HepG2 (cell line): ENCODE results near the gene NUDT22. TPM values are rescaled to one million over a fixed set of nuclear protein-coding genes. Genes with fewer than 3 reads are reported as not detected.

Experiments used
- ASH2L ChIP-seq: fragments of 300-600, 200-600 bp; sonication (generic); IDR thresholded peaks from 2 replicates; pipeline ENCODE4 v1.7.0; 2017; ENCODE audit warnings: low read depth, mild to moderate bottlenecking, moderate library complexity, mixed read lengths, low read length; ENCODE audit not compliant: insufficient read length
- CEBPZ ChIP-seq: IDR thresholded peaks from 2 replicates; pipeline ENCODE4 v1.6.1; 2012; ENCODE audit warnings: low read length, improper control_type of control experiment
- FLYWCH1 ChIP-seq: sonication (generic); formaldehyde crosslinking; IDR thresholded peaks from 2 replicates; pipeline ENCODE4 v1.8.1; 2023; ENCODE audit warnings: mild to moderate bottlenecking, missing genetic modification reagents
- HNRNPH1 ChIP-seq: fragments of 200-400 bp; formaldehyde crosslinking; optimal IDR thresholded peaks from 2 replicates; pipeline ENCODE3; 2017; ENCODE audit warnings: mild to moderate bottlenecking, low read depth, low read length
- IKZF5 ChIP-seq: IDR thresholded peaks from 2 replicates; pipeline ENCODE4 v1.6.1; 2018; ENCODE audit warnings: missing genetic modification reagents, mild to moderate bottlenecking, missing compliant biosample characterization
- KLF6 ChIP-seq: IDR thresholded peaks from 2 replicates; pipeline ENCODE4 v1.8.0; 2016; ENCODE audit warnings: missing biosample characterization, missing genetic modification reagents
- RBM22 ChIP-seq: fragments of 200-400 bp; formaldehyde crosslinking; optimal IDR thresholded peaks from 2 replicates; pipeline ENCODE3; 2017; ENCODE audit warnings: mild to moderate bottlenecking, low read length, moderate library complexity
- ZBTB40 ChIP-seq, 2 experiments: fragments of 450-650 bp in 1 of 2; sonication (generic) in 1 of 2; formaldehyde crosslinking in 1 of 2; IDR thresholded peaks; 2 replicates each; pipeline versions ENCODE4 v1.6.1 to v1.8.0; 2016 to 2022; ENCODE audit warnings: antibody characterized with exemption in 1 of 2, mild to moderate bottlenecking in 1 of 2, missing genetic modification reagents in 1 of 2
- ZNF136 ChIP-seq: sonication (generic); formaldehyde crosslinking; IDR thresholded peaks from 2 replicates; pipeline ENCODE4 v1.8.1; 2022; ENCODE audit warnings: low read depth, mild to moderate bottlenecking, moderate library complexity, missing genetic modification reagents
- ZSCAN9 ChIP-seq: IDR thresholded peaks from 2 replicates; pipeline ENCODE4 v1.6.1; 2016; ENCODE audit warnings: borderline replicate concordance
- polyA plus RNA-seq, 8 experiments: library from polyadenylated mRNA; depleted of rRNA in 3 of 8; stranded (reverse) in 7 of 8; unstranded in 1 of 8; fragments of >200 nt; fragmentation: Illumina TruSeq in 4 of 8; extraction: Trizol in 4 of 8; gene quantifications; 2 replicates each; pipeline versions ENCODE4 v1.2.1 to v1.2.3, GENCODE V29; 2011 to 2016; ENCODE audit warnings: low read depth in 4 of 8, missing spikeins in 1 of 8, mixed read lengths in 1 of 8; ENCODE audit not compliant: insufficient read depth in 1 of 8
- total RNA-seq, 5 experiments: library from RNA; depleted of rRNA; stranded (reverse); fragments of >200 nt; fragmentation: Illumina TruSeq; extraction: Trizol; gene quantifications; 2 replicates each; pipeline ENCODE4 v1.2.3, GENCODE V29; 2016; ENCODE audit warnings: low read depth in 1 of 5
- TF ChIP-seq, protein P1 (sequence below): sonication (generic); formaldehyde crosslinking; conservative IDR thresholded peaks from 2 replicates; pipeline ENCODE4 v1.8.0; 2022; ENCODE audit warnings: low read depth, missing genetic modification reagents

The NUDT22 gene
- total and polyA plus RNA-seq, 2 of the 13 experiments (the other 11 are each of a cell fraction or from before 2014, with no cell fraction given) = 33.5 to 39.8 TPM

GRCh38 chr11:64218628-64219353 is 7.3 kb upstream of the NUDT22 start (continued):
- TF ChIP-seq ZBTB40 (IDR thresholded peaks at IDR 0.05) = no peak
- peak; percentile 18; the same call in 1 of the 2 replicates for TF ChIP-seq ZBTB40 (CRISPR knock-in tag; IDR thresholded peaks at IDR 0.05)
- no peak for TF ChIP-seq RBM22
- TF ChIP-seq ZNF136 (CRISPR knock-in tag) = no peak
- TF ChIP-seq, protein P1, sequence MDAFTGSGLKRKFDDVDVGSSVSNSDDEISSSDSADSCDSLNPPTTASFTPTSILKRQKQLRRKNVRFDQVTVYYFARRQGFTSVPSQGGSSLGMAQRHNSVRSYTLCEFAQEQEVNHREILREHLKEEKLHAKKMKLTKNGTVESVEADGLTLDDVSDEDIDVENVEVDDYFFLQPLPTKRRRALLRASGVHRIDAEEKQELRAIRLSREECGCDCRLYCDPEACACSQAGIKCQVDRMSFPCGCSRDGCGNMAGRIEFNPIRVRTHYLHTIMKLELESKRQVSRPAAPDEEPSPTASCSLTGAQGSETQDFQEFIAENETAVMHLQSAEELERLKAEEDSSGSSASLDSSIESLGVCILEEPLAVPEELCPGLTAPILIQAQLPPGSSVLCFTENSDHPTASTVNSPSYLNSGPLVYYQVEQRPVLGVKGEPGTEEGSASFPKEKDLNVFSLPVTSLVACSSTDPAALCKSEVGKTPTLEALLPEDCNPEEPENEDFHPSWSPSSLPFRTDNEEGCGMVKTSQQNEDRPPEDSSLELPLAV (CRISPR knock-in tag) = no peak
- TF ChIP-seq ZSCAN9 = no peak
- 0 out of 2 replicates have a peak, but pooled peaks have one; percentile 31 for TF ChIP-seq IKZF5 (CRISPR knock-in tag)
- no peak for TF ChIP-seq HNRNPH1
- no peak for TF ChIP-seq CEBPZ
- TF ChIP-seq ASH2L = no peak
- TF ChIP-seq FLYWCH1 (CRISPR knock-in tag) = no peak
- TF ChIP-seq KLF6 (CRISPR knock-in tag) = no peak
